GM23338 (cell line): ENCODE results near the gene TNMD.

Experiments used
- CREB1 ChIP-seq: fragments of 250-450 bp; sonication (Bioruptor Pico); IDR thresholded peaks from 2 replicates; pipeline ENCODE4 v1.5.0; 2020; ENCODE audit warnings: low read depth, mild to moderate bottlenecking, moderate library complexity
- EZH2 ChIP-seq: fragments of 200-600 bp; sonication (generic); IDR thresholded peaks from one replicate; pipeline ENCODE4 v1.8.0; 2017; ENCODE audit warnings: antibody characterized with exemption, mild to moderate bottlenecking, low read depth; ENCODE audit not compliant: unreplicated experiment
- EZH2phosphoT487 ChIP-seq: fragments of 200-600 bp; sonication (generic); IDR thresholded peaks from one replicate; pipeline ENCODE4 v1.8.1; 2018; ENCODE audit warnings: antibody characterized with exemption; ENCODE audit not compliant: unreplicated experiment
- JUNB ChIP-seq: IDR thresholded peaks from one replicate; pipeline ENCODE4 v1.6.1; 2016; ENCODE audit warnings: antibody characterized with exemption; ENCODE audit not compliant: unreplicated experiment
- POLR2AphosphoS5 ChIP-seq: IDR thresholded peaks from 2 replicates; pipeline ENCODE4 v1.6.1; 2016; ENCODE audit warnings: antibody characterized with exemption, low read depth
- STAT1 ChIP-seq: IDR thresholded peaks from one replicate; pipeline ENCODE4 v1.6.1; 2016; ENCODE audit warnings: antibody characterized with exemption; ENCODE audit not compliant: unreplicated experiment
- ZNF114 ChIP-seq: fragments of 250-450 bp; sonication (Bioruptor Pico); IDR thresholded peaks from 2 replicates; pipeline ENCODE4 v1.5.0; 2020; ENCODE audit warnings: mild to moderate bottlenecking, moderate library complexity
- TF ChIP-seq, protein P1 (sequence below), 2 experiments: fragments of 200-600 bp in 1 of 2; sonication (generic) in 1 of 2; conservative IDR thresholded peaks; 2 replicates each; pipeline versions ENCODE4 v1.5.1 to v1.6.1; 2016 to 2017; ENCODE audit warnings: antibody characterized with exemption in 2 of 2, low read depth in 2 of 2, mild to moderate bottlenecking in 2 of 2, moderate library complexity in 1 of 2
- TF ChIP-seq, protein P2 (sequence below): IDR thresholded peaks from one replicate; pipeline ENCODE4 v1.6.1; 2018; ENCODE audit warnings: antibody characterized with exemption; ENCODE audit not compliant: unreplicated experiment
- TF ChIP-seq, protein P3 (sequence below): IDR thresholded peaks from 2 replicates; pipeline ENCODE4 v1.6.1; 2016; ENCODE audit warnings: antibody characterized with exemption
- TF ChIP-seq, protein P4 (sequence below): fragments of 250-450 bp; sonication (Bioruptor Pico); IDR thresholded peaks from 2 replicates; pipeline ENCODE4 v1.5.0; 2020; ENCODE audit warnings: mild to moderate bottlenecking, moderate library complexity

DNA sequence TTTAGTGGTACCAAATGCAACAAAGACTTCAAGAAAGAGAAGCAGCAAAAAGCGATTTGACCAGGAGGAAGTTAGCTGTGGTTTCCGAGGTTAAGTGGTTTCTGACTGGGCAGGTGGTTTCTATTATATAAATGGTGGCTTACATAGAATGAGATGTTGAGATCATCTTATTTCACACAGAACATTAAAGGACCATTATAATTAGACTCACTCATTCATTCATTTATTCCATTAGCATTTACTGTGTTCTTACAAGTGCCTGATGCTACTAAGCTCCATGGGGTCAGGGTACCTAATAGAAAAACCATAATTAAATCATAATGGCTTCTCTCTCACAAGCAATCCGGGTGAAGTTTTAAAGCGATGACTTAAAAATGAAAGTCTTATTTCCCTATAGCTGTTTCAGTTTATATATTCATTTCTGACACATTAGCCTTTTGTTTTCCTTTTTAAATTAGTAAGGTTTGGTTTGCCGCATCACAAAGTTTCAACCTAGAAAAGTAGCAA, 41.3 kb downstream of the TNMD start:
- TF ChIP-seq CREB1 (CRISPR knock-in tag) = no peak
- TF ChIP-seq, protein P1, sequence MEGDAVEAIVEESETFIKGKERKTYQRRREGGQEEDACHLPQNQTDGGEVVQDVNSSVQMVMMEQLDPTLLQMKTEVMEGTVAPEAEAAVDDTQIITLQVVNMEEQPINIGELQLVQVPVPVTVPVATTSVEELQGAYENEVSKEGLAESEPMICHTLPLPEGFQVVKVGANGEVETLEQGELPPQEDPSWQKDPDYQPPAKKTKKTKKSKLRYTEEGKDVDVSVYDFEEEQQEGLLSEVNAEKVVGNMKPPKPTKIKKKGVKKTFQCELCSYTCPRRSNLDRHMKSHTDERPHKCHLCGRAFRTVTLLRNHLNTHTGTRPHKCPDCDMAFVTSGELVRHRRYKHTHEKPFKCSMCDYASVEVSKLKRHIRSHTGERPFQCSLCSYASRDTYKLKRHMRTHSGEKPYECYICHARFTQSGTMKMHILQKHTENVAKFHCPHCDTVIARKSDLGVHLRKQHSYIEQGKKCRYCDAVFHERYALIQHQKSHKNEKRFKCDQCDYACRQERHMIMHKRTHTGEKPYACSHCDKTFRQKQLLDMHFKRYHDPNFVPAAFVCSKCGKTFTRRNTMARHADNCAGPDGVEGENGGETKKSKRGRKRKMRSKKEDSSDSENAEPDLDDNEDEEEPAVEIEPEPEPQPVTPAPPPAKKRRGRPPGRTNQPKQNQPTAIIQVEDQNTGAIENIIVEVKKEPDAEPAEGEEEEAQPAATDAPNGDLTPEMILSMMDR (conservative IDR thresholded peaks at IDR 0.05; ENCODE audit: low read depth in 2 of 2) = no peak
- no peak for TF ChIP-seq POLR2AphosphoS5
- TF ChIP-seq EZH2phosphoT487 = no peak
- TF ChIP-seq, protein P2, sequence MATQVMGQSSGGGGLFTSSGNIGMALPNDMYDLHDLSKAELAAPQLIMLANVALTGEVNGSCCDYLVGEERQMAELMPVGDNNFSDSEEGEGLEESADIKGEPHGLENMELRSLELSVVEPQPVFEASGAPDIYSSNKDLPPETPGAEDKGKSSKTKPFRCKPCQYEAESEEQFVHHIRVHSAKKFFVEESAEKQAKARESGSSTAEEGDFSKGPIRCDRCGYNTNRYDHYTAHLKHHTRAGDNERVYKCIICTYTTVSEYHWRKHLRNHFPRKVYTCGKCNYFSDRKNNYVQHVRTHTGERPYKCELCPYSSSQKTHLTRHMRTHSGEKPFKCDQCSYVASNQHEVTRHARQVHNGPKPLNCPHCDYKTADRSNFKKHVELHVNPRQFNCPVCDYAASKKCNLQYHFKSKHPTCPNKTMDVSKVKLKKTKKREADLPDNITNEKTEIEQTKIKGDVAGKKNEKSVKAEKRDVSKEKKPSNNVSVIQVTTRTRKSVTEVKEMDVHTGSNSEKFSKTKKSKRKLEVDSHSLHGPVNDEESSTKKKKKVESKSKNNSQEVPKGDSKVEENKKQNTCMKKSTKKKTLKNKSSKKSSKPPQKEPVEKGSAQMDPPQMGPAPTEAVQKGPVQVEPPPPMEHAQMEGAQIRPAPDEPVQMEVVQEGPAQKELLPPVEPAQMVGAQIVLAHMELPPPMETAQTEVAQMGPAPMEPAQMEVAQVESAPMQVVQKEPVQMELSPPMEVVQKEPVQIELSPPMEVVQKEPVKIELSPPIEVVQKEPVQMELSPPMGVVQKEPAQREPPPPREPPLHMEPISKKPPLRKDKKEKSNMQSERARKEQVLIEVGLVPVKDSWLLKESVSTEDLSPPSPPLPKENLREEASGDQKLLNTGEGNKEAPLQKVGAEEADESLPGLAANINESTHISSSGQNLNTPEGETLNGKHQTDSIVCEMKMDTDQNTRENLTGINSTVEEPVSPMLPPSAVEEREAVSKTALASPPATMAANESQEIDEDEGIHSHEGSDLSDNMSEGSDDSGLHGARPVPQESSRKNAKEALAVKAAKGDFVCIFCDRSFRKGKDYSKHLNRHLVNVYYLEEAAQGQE = no peak
- no peak for TF ChIP-seq STAT1
- no peak for TF ChIP-seq EZH2
- TF ChIP-seq ZNF114 = no peak
- TF ChIP-seq, protein P3, sequence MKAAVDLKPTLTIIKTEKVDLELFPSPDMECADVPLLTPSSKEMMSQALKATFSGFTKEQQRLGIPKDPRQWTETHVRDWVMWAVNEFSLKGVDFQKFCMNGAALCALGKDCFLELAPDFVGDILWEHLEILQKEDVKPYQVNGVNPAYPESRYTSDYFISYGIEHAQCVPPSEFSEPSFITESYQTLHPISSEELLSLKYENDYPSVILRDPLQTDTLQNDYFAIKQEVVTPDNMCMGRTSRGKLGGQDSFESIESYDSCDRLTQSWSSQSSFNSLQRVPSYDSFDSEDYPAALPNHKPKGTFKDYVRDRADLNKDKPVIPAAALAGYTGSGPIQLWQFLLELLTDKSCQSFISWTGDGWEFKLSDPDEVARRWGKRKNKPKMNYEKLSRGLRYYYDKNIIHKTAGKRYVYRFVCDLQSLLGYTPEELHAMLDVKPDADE = no peak
- TF ChIP-seq JUNB = no peak
- TF ChIP-seq, protein P4, sequence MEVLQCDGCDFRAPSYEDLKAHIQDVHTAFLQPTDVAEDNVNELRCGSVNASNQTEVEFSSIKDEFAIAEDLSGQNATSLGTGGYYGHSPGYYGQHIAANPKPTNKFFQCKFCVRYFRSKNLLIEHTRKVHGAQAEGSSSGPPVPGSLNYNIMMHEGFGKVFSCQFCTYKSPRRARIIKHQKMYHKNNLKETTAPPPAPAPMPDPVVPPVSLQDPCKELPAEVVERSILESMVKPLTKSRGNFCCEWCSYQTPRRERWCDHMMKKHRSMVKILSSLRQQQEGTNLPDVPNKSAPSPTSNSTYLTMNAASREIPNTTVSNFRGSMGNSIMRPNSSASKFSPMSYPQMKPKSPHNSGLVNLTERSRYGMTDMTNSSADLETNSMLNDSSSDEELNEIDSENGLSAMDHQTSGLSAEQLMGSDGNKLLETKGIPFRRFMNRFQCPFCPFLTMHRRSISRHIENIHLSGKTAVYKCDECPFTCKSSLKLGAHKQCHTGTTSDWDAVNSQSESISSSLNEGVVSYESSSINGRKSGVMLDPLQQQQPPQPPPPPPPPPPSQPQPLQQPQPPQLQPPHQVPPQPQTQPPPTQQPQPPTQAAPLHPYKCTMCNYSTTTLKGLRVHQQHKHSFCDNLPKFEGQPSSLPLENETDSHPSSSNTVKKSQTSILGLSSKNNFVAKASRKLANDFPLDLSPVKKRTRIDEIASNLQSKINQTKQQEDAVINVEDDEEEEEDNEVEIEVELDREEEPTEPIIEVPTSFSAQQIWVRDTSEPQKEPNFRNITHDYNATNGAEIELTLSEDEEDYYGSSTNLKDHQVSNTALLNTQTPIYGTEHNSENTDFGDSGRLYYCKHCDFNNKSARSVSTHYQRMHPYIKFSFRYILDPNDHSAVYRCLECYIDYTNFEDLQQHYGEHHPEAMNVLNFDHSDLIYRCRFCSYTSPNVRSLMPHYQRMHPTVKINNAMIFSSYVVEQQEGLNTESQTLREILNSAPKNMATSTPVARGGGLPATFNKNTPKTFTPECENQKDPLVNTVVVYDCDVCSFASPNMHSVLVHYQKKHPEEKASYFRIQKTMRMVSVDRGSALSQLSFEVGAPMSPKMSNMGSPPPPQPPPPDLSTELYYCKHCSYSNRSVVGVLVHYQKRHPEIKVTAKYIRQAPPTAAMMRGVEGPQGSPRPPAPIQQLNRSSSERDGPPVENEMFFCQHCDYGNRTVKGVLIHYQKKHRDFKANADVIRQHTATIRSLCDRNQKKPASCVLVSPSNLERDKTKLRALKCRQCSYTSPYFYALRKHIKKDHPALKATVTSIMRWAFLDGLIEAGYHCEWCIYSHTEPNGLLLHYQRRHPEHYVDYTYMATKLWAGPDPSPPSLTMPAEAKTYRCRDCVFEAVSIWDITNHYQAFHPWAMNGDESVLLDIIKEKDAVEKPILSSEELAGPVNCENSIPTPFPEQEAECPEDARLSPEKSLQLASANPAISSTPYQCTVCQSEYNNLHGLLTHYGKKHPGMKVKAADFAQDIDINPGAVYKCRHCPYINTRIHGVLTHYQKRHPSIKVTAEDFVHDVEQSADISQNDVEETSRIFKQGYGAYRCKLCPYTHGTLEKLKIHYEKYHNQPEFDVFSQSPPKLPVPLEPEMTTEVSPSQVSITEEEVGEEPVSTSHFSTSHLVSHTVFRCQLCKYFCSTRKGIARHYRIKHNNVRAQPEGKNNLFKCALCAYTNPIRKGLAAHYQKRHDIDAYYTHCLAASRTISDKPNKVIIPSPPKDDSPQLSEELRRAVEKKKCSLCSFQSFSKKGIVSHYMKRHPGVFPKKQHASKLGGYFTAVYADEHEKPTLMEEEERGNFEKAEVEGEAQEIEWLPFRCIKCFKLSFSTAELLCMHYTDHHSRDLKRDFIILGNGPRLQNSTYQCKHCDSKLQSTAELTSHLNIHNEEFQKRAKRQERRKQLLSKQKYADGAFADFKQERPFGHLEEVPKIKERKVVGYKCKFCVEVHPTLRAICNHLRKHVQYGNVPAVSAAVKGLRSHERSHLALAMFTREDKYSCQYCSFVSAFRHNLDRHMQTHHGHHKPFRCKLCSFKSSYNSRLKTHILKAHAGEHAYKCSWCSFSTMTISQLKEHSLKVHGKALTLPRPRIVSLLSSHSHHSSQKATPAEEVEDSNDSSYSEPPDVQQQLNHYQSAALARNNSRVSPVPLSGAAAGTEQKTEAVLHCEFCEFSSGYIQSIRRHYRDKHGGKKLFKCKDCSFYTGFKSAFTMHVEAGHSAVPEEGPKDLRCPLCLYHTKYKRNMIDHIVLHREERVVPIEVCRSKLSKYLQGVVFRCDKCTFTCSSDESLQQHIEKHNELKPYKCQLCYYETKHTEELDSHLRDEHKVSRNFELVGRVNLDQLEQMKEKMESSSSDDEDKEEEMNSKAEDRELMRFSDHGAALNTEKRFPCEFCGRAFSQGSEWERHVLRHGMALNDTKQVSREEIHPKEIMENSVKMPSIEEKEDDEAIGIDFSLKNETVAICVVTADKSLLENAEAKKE (CRISPR knock-in tag) = no peak
